ES-I3 (cell line): ENCODE results near the gene SLC22A4.

Experiments used
- H3K36me3 ChIP-seq: 2 replicates; pipeline ENCODE4 v1.6.1; 2013; ENCODE audit warnings: mild to moderate bottlenecking, low read length, control low read depth, moderate library complexity; ENCODE audit not compliant: insufficient read depth
- H3K4me1 ChIP-seq: 2 replicates; pipeline ENCODE4 v1.6.1; 2013; ENCODE audit warnings: mild to moderate bottlenecking, control low read depth, low read length; ENCODE audit not compliant: insufficient read depth
- H3K9ac ChIP-seq: 2 replicates; pipeline ENCODE4 v1.6.1; 2013; ENCODE audit warnings: low read depth, mild to moderate bottlenecking, low read length, moderate library complexity
- H3K9me3 ChIP-seq: 2 replicates; pipeline ENCODE4 v1.6.1; 2013; ENCODE audit warnings: mild to moderate bottlenecking, low read length, moderate library complexity; ENCODE audit not compliant: control insufficient read depth, insufficient read depth

The SLC22A4 gene

GRCh38 chr5:132293992-132294727, at the start of gene SLC22A4:
SLC22A4 (plus strand) TSS chr5:132294394; CDS start chr5:132294617, 223 bp downstream.
- H3K9ac ChIP-seq: peak within 1 kb of the TSS; percentile 50
- no peaks in the 10 kb centered on the region for H3K36me3 ChIP-seq
- no peaks in the 10 kb centered on the region for H3K9me3 ChIP-seq
- peaks cover 3% of the 10 kb centered on the region; the same call in 1 of the 2 replicates for H3K4me1 ChIP-seq

- 0 out of 2 replicates have a peak, but pooled peaks cover under 1% of the 10 kb centered on the region for H3K4me1 ChIP-seq
- no peaks in the 10 kb centered on the region for H3K36me3 ChIP-seq
- H3K9me3 ChIP-seq: no peaks in the 10 kb centered on the region; the same call in 1 of the 2 replicates
- H3K9ac ChIP-seq: no peak overlapping the region
Observed at GRCh38 chr5:132245593-132245992, 48.6 kb upstream of the SLC22A4 start.

GRCh38 chr5:132246806-132247205, 47.4 kb upstream of the SLC22A4 start:
- H3K36me3 ChIP-seq: no peaks in the 10 kb centered on the region
- H3K9ac ChIP-seq: no peak overlapping the region
- H3K9me3 ChIP-seq: no peaks in the 10 kb centered on the region; the same call in 1 of the 2 replicates
- H3K4me1 ChIP-seq: 0 out of 2 replicates have a peak, but pooled peaks cover 5% of the 10 kb centered on the region

GRCh38 chr5:132250547-132250946, 43.6 kb upstream of the SLC22A4 start:
- H3K4me1 ChIP-seq: 0 out of 2 replicates have a peak, but pooled peaks cover 5% of the 10 kb centered on the region
- no peaks in the 10 kb centered on the region for H3K36me3 ChIP-seq
- no peaks in the 10 kb centered on the region for H3K9me3 ChIP-seq
- no peak overlapping the region for H3K9ac ChIP-seq

GRCh38 chr5:132251220-132251725, 42.9 kb upstream of the SLC22A4 start:
- H3K9me3 ChIP-seq: no peaks in the 10 kb centered on the region
- H3K4me1 ChIP-seq: 0 out of 2 replicates have a peak, but pooled peaks cover 5% of the 10 kb centered on the region
- H3K36me3 ChIP-seq: no peaks in the 10 kb centered on the region
- no peak overlapping the region for H3K9ac ChIP-seq

- Histone ChIP-seq H3K4me1 (peaks cover 5% of the 10 kb centered on the region; the same call in 1 of the 2 replicates), H3K9ac (no peak overlapping the region), H3K9me3 (no peaks in the 10 kb centered on the region), H3K36me3 (no peaks in the 10 kb centered on the region)
Observed at GRCh38 chr5:132253008-132253441, 41.2 kb upstream of the SLC22A4 start.

GRCh38 chr5:132253452-132254320, 40.5 kb upstream of the SLC22A4 start:
- no peak overlapping the region for H3K9ac ChIP-seq
- no peaks in the 10 kb centered on the region for H3K9me3 ChIP-seq
- peaks cover 5% of the 10 kb centered on the region; the same call in 1 of the 2 replicates for H3K4me1 ChIP-seq
- no peaks in the 10 kb centered on the region for H3K36me3 ChIP-seq

- no peaks in the 10 kb centered on the region for H3K36me3 ChIP-seq
- no peak overlapping the region for H3K9ac ChIP-seq
- no peaks in the 10 kb centered on the region for H3K9me3 ChIP-seq
- peaks cover 7% of the 10 kb centered on the region; the same call in 1 of the 2 replicates for H3K4me1 ChIP-seq
Observed at GRCh38 chr5:132254321-132254977, 39.7 kb upstream of the SLC22A4 start.

GRCh38 chr5:132256086-132256782, 38.0 kb upstream of the SLC22A4 start:
- no peaks in the 10 kb centered on the region for H3K36me3 ChIP-seq
- no peaks in the 10 kb centered on the region for H3K9me3 ChIP-seq
- H3K9ac ChIP-seq: no peak overlapping the region; the same call in 1 of the 2 replicates
- H3K4me1 ChIP-seq: peaks cover 17% of the 10 kb centered on the region; the same call in 1 of the 2 replicates

- no peaks in the 10 kb centered on the region for H3K36me3 ChIP-seq
- H3K4me1 ChIP-seq: peaks cover 17% of the 10 kb centered on the region; the same call in 1 of the 2 replicates
- H3K9me3 ChIP-seq: no peaks in the 10 kb centered on the region
- peak overlapping the region; percentile 60; the same call in 1 of the 2 replicates for H3K9ac ChIP-seq
Observed at GRCh38 chr5:132256783-132257130, 37.4 kb upstream of the SLC22A4 start.

GRCh38 chr5:132257131-132258101, 36.8 kb upstream of the SLC22A4 start, which contains the start of gene PDLIM4:
PDLIM4 (plus strand) TSS chr5:132257696; CDS start chr5:132257735, 39 bp downstream.
- Histone ChIP-seq H3K36me3 (no peaks in the 10 kb centered on the region), H3K4me1 (peaks cover 17% of the 10 kb centered on the region; the same call in 1 of the 2 replicates), H3K9ac (peak within 1 kb of the TSS; percentile 65), H3K9me3 (no peaks in the 10 kb centered on the region)
